ENCODE results near the gene HEYL.

The HEYL gene

GRCh38 chr1:39666772-39667171, 27.3 kb upstream of the HEYL start:
- no peaks in the 10 kb centered on the region for H3K27me3 ChIP-seq (replicated peaks; ENCODE audit: control insufficient read depth, insufficient read depth, low read length)
- no peak overlapping the region for H3K4me3 ChIP-seq (replicated peaks; ENCODE audit: low read depth, low read length)
- peak; percentile 76 for DNase-seq (ENCODE audit: extremely low read depth, insufficient read length)

GRCh38 chr1:39663559-39663958, 24.1 kb upstream of the HEYL start:
- H3K36me3 ChIP-seq (ENCODE audit: control insufficient read depth, insufficient read depth, low read length): no peaks in the 10 kb centered on the region
- H3K27me3 ChIP-seq (replicated peaks; ENCODE audit: control insufficient read depth, insufficient read depth, low read length): no peaks in the 10 kb centered on the region
- TF ChIP-seq CTCF (IDR thresholded peaks at IDR 0.05; ENCODE audit: insufficient read depth, low read length, poor library complexity, severe bottlenecking): no peak
- no peak for DNase-seq (ENCODE audit: extremely low read depth, insufficient read length)
- no peak overlapping the region for H3K4me3 ChIP-seq (replicated peaks; ENCODE audit: low read depth, low read length)

More at GRCh38 chr1:39666772-39667171, 27.3 kb upstream of the HEYL start:
- no peak for TF ChIP-seq CTCF (IDR thresholded peaks at IDR 0.05; ENCODE audit: insufficient read depth, low read length, poor library complexity, severe bottlenecking)
- H3K36me3 ChIP-seq (ENCODE audit: control insufficient read depth, insufficient read depth, low read length): no peaks in the 10 kb centered on the region

GRCh38 chr1:39662861-39663260, 23.4 kb upstream of the HEYL start:
- DNase-seq (ENCODE audit: extremely low read depth, insufficient read length): no peak
- Histone ChIP-seq H3K4me3 (replicated peaks; ENCODE audit: low read depth, low read length) (no peak overlapping the region), H3K27me3 (replicated peaks; ENCODE audit: control insufficient read depth, insufficient read depth, low read length) (no peaks in the 10 kb centered on the region), H3K36me3 (ENCODE audit: control insufficient read depth, insufficient read depth, low read length) (no peaks in the 10 kb centered on the region)
- TF ChIP-seq CTCF (IDR thresholded peaks at IDR 0.05; ENCODE audit: insufficient read depth, low read length, poor library complexity, severe bottlenecking): no peak

- no peaks in the 10 kb centered on the region for H3K27me3 ChIP-seq (replicated peaks; ENCODE audit: control insufficient read depth, insufficient read depth, low read length)
- no peak overlapping the region for H3K4me3 ChIP-seq (replicated peaks; ENCODE audit: low read depth, low read length)
- no peak for DNase-seq (ENCODE audit: extremely low read depth, insufficient read length)
- no peaks in the 10 kb centered on the region for H3K36me3 ChIP-seq (ENCODE audit: control insufficient read depth, insufficient read depth, low read length)
- no peak for TF ChIP-seq CTCF (IDR thresholded peaks at IDR 0.05; ENCODE audit: insufficient read depth, low read length, poor library complexity, severe bottlenecking)
Observed at GRCh38 chr1:39659538-39659937, 20.1 kb upstream of the HEYL start.

- Histone ChIP-seq H3K27me3 (replicated peaks; ENCODE audit: control insufficient read depth, insufficient read depth, low read length) (no peaks in the 10 kb centered on the region), H3K36me3 (ENCODE audit: control insufficient read depth, insufficient read depth, low read length) (no peaks in the 10 kb centered on the region), H3K4me3 (replicated peaks; ENCODE audit: low read depth, low read length) (no peak overlapping the region)
- no peak for TF ChIP-seq CTCF (IDR thresholded peaks at IDR 0.05; ENCODE audit: insufficient read depth, low read length, poor library complexity, severe bottlenecking)
- DNase-seq (ENCODE audit: extremely low read depth, insufficient read length): no peak
Observed at GRCh38 chr1:39659110-39659509, 19.7 kb upstream of the HEYL start.

- DNase-seq (ENCODE audit: extremely low read depth, insufficient read length): peak; percentile 37
- Histone ChIP-seq H3K4me3 (replicated peaks; ENCODE audit: low read depth, low read length) (no peak overlapping the region), H3K27me3 (replicated peaks; ENCODE audit: control insufficient read depth, insufficient read depth, low read length) (no peaks in the 10 kb centered on the region), H3K36me3 (ENCODE audit: control insufficient read depth, insufficient read depth, low read length) (no peaks in the 10 kb centered on the region)
- TF ChIP-seq CTCF (IDR thresholded peaks at IDR 0.05; ENCODE audit: insufficient read depth, low read length, poor library complexity, severe bottlenecking): peak; percentile 92
Observed at GRCh38 chr1:39657923-39658485, 18.6 kb upstream of the HEYL start.
